PFSK-1 (cell line): ENCODE data around the gene RHBDF1.

Source experiments
- FOXP2 ChIP-seq: optimal IDR thresholded peaks from 2 replicates; pipeline ENCODE3; 2011; ENCODE audit warnings: borderline replicate concordance, control low read depth, inconsistent platforms; ENCODE audit not compliant: insufficient read depth; ENCODE audit errors: extremely low read length, extremely low read depth
- POLR2AphosphoS5 ChIP-seq: IDR thresholded peaks from 2 replicates; pipeline ENCODE4 v1.6.1; 2012; ENCODE audit warnings: low read depth, mild to moderate bottlenecking, control low read depth, low read length, moderate library complexity
- REST ChIP-seq, 2 experiments: IDR thresholded peaks; 2 replicates each; pipeline versions ENCODE4 v1.6.1 to v1.8.0; 2011 to 2012; ENCODE audit warnings: low read depth in 2 of 2, low read length in 2 of 2, control low read depth in 1 of 2, inconsistent platforms in 1 of 2, mild to moderate bottlenecking in 1 of 2, moderate library complexity in 1 of 2; ENCODE audit not compliant: insufficient read depth in 1 of 2
- SIN3A ChIP-seq: IDR thresholded peaks from 2 replicates; pipeline ENCODE4 v1.6.1; 2012; ENCODE audit warnings: mild to moderate bottlenecking, low read length, moderate library complexity, borderline replicate concordance; ENCODE audit not compliant: insufficient read depth
- TAF1 ChIP-seq: IDR thresholded peaks from 2 replicates; pipeline ENCODE4 v1.6.1; 2012; ENCODE audit warnings: low read length, control low read depth, borderline replicate concordance; ENCODE audit not compliant: insufficient read depth

RHBDF1 gene

GRCh38 chr16:69181-69580, 3.2 kb downstream of the RHBDF1 start:
- no peak for TF ChIP-seq REST (IDR thresholded peaks at IDR 0.05; ENCODE audit: insufficient read depth in 1 of 2, low read depth in 2 of 2, low read length in 2 of 2)
- TF ChIP-seq POLR2AphosphoS5 = no peak
- TF ChIP-seq TAF1 = no peak
- TF ChIP-seq FOXP2 = no peak
- no peak for TF ChIP-seq SIN3A

GRCh38 chr16:67884-68789, 4.3 kb downstream of the RHBDF1 start:
- no peak for TF ChIP-seq SIN3A
- TF ChIP-seq REST (IDR thresholded peaks at IDR 0.05; ENCODE audit: insufficient read depth in 1 of 2, low read depth in 2 of 2, low read length in 2 of 2) = no peak
- no peak for TF ChIP-seq FOXP2
- no peak for TF ChIP-seq TAF1
- no peak for TF ChIP-seq POLR2AphosphoS5

GRCh38 chr16:67183-67791, 5.1 kb downstream of the RHBDF1 start:
- no peak for TF ChIP-seq POLR2AphosphoS5
- no peak for TF ChIP-seq SIN3A
- no peak for TF ChIP-seq FOXP2
- no peak for TF ChIP-seq TAF1
- TF ChIP-seq REST (IDR thresholded peaks at IDR 0.05; ENCODE audit: insufficient read depth in 1 of 2, low read depth in 2 of 2, low read length in 2 of 2) = no peak

- TF ChIP-seq REST (IDR thresholded peaks at IDR 0.05; ENCODE audit: insufficient read depth in 1 of 2, low read depth in 2 of 2, low read length in 2 of 2) (no peak), TAF1 (no peak), SIN3A (no peak), POLR2AphosphoS5 (no peak), FOXP2 (no peak)
Measured at GRCh38 chr16:66309-67182, 5.9 kb downstream of the RHBDF1 start.
